ENCODE measurements around the gene ZDHHC17.

Gene ZDHHC17

DNA sequence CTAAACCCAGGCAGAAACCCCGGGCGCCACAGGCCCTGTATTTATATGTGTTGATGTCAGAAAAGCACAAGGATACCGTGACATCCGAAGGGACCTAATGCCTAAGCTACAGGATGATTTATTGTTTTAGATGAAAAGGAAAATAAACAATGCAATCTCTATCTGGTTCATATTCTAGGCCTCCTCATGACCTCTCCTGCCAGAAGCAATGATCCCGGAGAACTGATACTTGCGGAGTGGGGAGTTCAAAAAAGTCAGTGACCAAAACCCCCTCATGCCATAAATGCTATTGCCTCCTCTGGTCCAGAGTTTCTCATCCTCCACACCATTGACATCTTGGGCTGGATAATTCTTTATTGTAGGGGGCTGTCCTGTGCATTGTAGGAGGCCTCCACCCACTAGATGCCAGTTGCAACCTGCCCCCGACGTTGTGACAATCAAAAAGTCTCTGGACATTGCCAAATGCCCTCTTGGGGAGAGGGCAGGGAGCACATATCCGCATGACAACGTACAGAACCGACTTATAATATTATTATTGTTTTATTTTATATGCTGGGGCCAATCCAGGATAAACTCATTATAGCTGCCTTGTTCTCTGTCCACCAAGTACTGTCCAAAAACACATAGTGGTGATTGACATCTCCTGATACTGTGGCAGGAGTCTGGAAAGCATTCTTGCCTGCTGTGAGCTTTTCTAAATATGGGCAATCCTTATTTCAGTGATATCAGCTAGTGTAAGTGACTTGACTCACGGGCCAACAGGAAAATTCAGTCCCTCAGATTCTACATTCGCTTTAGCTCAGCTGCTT is 116.0 kb downstream of the ZDHHC17 start:
- no peak for DNase-seq

DNA sequence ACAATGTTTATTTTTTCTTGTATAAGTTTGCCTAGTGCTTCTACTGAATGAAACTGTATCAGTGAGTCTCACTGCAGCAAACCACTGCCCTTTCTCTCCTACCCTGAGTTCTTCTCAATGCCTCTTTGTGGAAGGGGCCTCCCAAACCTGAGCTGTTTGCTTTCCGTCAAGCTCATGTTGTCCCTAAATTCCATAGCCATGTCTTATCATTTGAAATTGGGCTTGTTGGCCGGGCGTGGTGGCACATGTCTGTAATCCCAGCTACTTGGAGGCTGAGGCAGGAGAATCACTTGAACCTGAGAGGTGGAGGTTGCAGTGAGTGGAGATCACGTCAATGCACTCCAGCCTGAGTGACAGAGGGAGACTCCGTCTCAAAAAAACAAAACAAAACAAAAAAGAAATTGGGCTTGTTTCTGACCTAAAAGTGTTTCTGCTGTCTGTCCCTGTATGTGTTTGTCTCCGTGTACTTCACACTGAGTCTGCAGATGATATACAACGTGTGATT is 116.7 kb downstream of the ZDHHC17 start:
- no peak for DNase-seq

DNA sequence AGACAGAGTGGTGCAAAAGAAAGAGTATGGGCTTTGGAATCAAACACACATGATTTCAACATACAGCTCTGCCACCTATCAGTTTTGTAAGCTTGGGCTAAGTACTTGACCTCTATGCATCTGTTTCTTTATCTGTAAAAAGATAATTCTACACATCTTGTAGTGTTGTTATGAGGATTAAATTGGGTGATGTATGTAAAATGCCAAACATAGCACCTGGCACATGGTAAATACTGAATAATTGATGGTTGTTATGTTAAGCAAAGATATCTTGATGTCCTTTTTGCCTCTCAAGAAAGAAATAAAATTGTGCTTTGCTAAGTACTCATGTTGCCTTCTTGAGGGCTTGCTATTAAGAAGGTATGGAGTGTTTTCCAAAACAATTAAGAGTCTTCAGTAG is 117.2 kb downstream of the ZDHHC17 start:
- DNase-seq = no peak

GRCh38 chr12:76882367-76882766 is 118.5 kb downstream of the ZDHHC17 start:
- DNase-seq = no peak

- no peak for DNase-seq
These were observed 119.2 kb downstream of the ZDHHC17 start for GRCh38 chr12:76883151-76883550.

DNA sequence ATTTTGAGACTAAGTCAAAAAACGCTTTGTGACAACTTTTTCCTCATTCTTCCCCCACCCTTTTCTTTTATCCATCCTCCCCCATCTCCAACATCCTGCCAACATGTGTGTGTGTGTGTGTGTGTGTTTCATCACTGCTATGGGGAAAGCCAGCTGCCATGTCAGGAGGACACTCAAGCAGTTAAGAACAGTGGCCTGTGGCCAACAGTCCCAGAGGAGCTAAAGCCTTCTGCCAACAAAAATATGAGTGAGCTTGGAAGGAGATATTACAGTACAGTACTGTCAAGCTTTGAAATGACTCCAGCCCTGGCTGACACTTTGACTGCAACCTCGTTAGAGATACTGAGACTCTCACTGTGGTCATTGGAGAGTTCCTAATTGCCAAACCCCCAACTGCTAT is 119.9 kb downstream of the ZDHHC17 start:
- no peak for DNase-seq

GRCh38 chr12:76888775-76889174 is 124.9 kb downstream of the ZDHHC17 start:
- DNase-seq = no peak

GRCh38 chr12:76890151-76891143 is 126.5 kb downstream of the ZDHHC17 start:
- DNase-seq = no peak

DNA sequence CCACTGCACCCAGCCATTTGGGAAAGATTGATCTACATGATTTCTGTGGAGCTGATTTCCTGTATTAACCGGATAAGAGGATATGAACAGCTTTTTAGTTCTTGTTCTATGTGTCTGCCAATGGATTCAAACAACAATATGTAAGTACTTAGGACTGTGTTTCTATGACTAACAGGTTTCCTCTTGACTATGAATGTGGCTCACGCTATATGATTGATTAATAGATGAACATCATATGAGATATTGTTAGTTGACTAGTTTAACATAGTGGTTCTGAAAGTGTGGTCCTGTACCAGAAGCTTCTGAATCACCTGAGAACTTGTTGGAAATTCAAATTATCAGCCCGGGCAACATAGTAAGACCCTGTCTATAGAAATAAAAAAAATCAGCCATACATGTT is 127.7 kb downstream of the ZDHHC17 start:
- DNase-seq = no peak

DNA sequence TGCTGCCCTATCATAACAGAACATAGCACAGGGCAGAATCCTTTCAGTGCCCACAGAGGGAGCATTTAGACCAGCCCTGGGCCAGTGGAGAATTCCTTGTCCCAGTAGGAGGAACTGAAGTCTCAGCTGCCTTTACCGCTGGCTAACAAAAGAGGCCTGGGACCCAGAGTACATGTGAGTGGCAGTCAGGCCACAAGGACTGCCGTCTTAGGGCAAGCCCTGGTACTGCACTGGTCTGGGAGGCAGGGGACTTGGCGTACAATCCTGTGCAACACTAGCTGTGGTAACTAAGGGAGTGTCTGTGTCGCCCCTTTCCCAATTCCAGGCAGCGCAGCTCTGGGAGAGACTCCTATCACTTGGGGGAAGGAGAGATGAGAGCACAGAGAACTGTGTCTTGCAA is 131.9 kb downstream of the ZDHHC17 start:
- DNase-seq = no peak

- DNase-seq = no peak
These were observed 132.4 kb downstream of the ZDHHC17 start for GRCh38 chr12:76896274-76896673.

DNA sequence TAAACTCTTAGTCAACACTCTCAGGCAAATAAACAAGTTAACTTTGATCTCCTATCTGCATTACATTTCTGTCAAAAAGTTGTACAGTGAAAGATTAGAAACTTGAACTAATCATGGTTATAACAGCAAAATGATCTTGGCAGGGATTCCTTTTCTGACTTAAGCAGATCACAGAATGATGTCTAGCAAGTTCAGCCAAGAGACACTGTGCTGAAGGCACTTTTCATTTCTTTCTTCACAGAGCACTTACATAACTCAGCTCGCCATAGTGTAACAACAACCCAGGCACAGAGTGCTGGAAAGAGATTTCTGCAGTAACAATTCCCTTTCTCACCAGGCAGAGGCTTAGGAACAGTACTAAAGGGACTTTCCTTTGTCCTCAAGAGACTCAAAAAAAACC is 134.5 kb downstream of the ZDHHC17 start:
- no peak for DNase-seq

DNA sequence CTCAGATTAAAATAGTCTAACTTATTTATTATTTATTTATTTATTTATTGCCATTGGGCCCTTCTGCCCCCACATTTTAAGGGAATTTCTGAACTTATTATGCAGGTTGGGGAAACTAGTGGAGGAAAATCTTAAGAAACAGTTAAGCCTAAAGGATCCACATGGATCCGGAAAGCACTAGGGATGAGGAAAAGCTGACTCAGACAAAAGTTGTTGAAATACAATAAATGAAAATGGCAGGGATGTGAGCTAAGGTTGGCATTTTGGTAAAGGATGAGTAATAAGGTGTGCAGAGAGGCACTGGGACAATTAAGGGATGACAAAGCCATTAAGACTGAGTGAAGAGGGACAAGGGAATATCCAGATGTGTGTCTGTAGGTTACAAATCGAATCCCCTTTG is 135.6 kb downstream of the ZDHHC17 start:
- no peak for DNase-seq

DNA sequence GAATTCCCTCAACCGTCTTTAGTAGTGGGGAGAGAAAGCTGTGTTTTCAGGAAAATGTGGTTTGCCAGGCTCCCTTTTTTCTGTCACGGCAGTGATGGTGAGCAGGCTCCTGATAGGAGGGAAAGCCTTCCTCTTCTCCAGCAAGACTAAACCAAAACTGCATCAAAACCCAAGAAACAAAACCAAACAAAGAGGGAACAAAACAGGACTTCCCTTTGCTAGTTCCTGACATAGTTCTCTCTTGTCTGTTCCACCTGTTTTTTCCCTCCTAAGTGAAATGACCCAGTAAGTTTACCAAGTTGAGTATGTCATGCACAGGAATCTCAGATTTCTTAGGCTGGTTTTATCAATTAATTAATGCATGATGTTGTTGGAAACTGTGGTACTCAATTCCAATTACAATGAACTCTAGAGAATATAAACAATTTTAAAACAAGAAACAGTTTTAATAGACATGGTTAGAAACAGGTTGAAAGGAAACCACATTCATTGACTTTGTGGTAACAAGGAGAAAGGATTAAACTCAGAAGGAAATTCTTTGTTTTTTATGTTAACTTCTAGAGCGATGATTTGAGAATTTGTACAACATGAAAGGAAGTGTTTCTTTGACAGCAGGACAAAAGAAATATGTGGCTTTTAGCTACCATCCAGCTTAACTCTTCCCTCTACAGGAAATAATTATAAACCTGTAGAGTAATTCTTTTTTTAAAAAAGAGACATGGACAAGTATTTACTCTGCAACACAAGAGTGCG is 137.9 kb downstream of the ZDHHC17 start:
- no peak for DNase-seq
